K562 (cell line): ENCODE measurements around the gene HEY2. TPM values are rescaled to one million over a fixed set of nuclear protein-coding genes. Genes with fewer than 3 reads are reported as not detected.

Experiments used
- CGGBP1 ChIP-seq: fragments of 250-450 bp; sonication (Bioruptor Pico); IDR thresholded peaks from 2 replicates; pipeline ENCODE4 v1.9.0; 2021; ENCODE audit warnings: mild to moderate bottlenecking
- LEF1 ChIP-seq: fragments of 450-650 bp; IDR thresholded peaks from 2 replicates; pipeline ENCODE4 v1.6.1; 2016; ENCODE audit warnings: mild to moderate bottlenecking
- POU5F1 ChIP-seq: fragments of 150-350 bp; IDR thresholded peaks from 2 replicates; pipeline ENCODE4 v1.6.1; 2014; ENCODE audit warnings: borderline replicate concordance, low read length, low read depth, mild to moderate bottlenecking; ENCODE audit not compliant: partially characterized antibody
- ZBTB26 ChIP-seq: fragments of 450-650 bp; formaldehyde crosslinking; IDR thresholded peaks from 2 replicates; pipeline ENCODE4 v1.4.0; 2022; ENCODE audit warnings: missing genetic modification characterization
- polyA plus RNA-seq, 8 experiments: library from polyadenylated mRNA; depleted of rRNA in 4 of 8; stranded (reverse) in 5 of 8; unstranded in 3 of 8; fragments of >200 nt; fragmentation: Nextera tagmentation in 2 of 8; fragmentation: Illumina TruSeq in 1 of 8; extraction: Ambion mirVana in 2 of 8; extraction: Trizol in 1 of 8; gene quantifications; 2 replicates each; pipeline versions ENCODE4 v1.2.1 to v1.2.3, GENCODE V29; 2011 to 2014; ENCODE audit warnings: inconsistent platforms in 1 of 8, missing spikeins in 1 of 8
- total RNA-seq, 7 experiments: library from RNA; depleted of rRNA in 6 of 7; stranded (reverse); fragments of >200 nt in 6 of 7; fragmentation: Illumina TruSeq in 2 of 7; extraction: Trizol in 2 of 7; gene quantifications; 2 replicates each; pipeline versions ENCODE4 v1.2.1 to v1.2.3, GENCODE V29; 2011 to 2021; ENCODE audit warnings: low replicate concordance in 1 of 7
- TF ChIP-seq, protein P1 (sequence below): IDR thresholded peaks from 2 replicates; pipeline ENCODE4 v1.6.1; 2014; ENCODE audit warnings: antibody characterized with exemption
- TF ChIP-seq, protein P2 (sequence below): fragments of 250-450 bp; sonication (Bioruptor Pico); IDR thresholded peaks from 2 replicates; pipeline ENCODE4 v1.6.1; 2021; ENCODE audit warnings: mild to moderate bottlenecking

HEY2 gene
- total and polyA plus RNA-seq, 9 of the 15 experiments (the other 6 are each of a cell fraction or from before 2014, with no cell fraction given): 0.03 to 0.07 (median 0.06) TPM; not detected in 5

GRCh38 chr6:125714441-125715090, 34.9 kb upstream of the HEY2 start (continued):
- TF ChIP-seq, protein P1, sequence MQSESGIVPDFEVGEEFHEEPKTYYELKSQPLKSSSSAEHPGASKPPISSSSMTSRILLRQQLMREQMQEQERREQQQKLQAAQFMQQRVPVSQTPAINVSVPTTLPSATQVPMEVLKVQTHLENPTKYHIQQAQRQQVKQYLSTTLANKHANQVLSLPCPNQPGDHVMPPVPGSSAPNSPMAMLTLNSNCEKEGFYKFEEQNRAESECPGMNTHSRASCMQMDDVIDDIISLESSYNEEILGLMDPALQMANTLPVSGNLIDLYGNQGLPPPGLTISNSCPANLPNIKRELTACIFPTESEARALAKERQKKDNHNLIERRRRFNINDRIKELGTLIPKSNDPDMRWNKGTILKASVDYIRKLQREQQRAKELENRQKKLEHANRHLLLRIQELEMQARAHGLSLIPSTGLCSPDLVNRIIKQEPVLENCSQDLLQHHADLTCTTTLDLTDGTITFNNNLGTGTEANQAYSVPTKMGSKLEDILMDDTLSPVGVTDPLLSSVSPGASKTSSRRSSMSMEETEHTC: no peak
- TF ChIP-seq LEF1: no peak
- no peak for TF ChIP-seq ZBTB26 (CRISPR knock-in tag)
- no peak for TF ChIP-seq POU5F1
- TF ChIP-seq, protein P2, sequence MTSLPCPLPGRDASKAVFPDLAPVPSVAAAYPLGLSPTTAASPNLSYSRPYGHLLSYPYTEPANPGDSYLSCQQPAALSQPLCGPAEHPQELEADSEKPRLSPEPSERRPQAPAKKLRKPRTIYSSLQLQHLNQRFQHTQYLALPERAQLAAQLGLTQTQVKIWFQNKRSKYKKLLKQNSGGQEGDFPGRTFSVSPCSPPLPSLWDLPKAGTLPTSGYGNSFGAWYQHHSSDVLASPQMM: no peak
- TF ChIP-seq CGGBP1 (CRISPR knock-in tag): no peak
